Mononuclear cell (primary cell): Measurements from ENCODE around the gene HRG. TPM values are rescaled to one million over a fixed set of nuclear protein-coding genes. Genes with fewer than 3 reads are reported as not detected.

Experiments used
- H3K27me3 ChIP-seq: 2 replicates; pipeline ENCODE4 v1.6.0; 2011; ENCODE audit warnings: low read length, control low read depth; ENCODE audit not compliant: insufficient read depth
- H3K4me1 ChIP-seq: 2 replicates; pipeline ENCODE4 v1.5.1; 2011; ENCODE audit warnings: mild to moderate bottlenecking, low read length, control low read depth; ENCODE audit not compliant: insufficient read depth
- H3K4me3 ChIP-seq: 2 replicates; pipeline ENCODE4 v1.5.1; 2011; ENCODE audit warnings: mild to moderate bottlenecking, low read length, moderate library complexity
- H3K9me3 ChIP-seq: 2 replicates; pipeline ENCODE4 v1.5.1; 2011; ENCODE audit warnings: low read depth, mild to moderate bottlenecking, control low read depth, low read length
- total RNA-seq: library from RNA; depleted of rRNA; stranded (reverse); fragments of >200 nt; gene quantifications from one replicate; pipeline ENCODE4 v1.2.3, GENCODE V29; 2012

Gene HRG, protein sequence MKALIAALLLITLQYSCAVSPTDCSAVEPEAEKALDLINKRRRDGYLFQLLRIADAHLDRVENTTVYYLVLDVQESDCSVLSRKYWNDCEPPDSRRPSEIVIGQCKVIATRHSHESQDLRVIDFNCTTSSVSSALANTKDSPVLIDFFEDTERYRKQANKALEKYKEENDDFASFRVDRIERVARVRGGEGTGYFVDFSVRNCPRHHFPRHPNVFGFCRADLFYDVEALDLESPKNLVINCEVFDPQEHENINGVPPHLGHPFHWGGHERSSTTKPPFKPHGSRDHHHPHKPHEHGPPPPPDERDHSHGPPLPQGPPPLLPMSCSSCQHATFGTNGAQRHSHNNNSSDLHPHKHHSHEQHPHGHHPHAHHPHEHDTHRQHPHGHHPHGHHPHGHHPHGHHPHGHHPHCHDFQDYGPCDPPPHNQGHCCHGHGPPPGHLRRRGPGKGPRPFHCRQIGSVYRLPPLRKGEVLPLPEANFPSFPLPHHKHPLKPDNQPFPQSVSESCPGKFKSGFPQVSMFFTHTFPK
- total RNA-seq: not detected

DNA sequence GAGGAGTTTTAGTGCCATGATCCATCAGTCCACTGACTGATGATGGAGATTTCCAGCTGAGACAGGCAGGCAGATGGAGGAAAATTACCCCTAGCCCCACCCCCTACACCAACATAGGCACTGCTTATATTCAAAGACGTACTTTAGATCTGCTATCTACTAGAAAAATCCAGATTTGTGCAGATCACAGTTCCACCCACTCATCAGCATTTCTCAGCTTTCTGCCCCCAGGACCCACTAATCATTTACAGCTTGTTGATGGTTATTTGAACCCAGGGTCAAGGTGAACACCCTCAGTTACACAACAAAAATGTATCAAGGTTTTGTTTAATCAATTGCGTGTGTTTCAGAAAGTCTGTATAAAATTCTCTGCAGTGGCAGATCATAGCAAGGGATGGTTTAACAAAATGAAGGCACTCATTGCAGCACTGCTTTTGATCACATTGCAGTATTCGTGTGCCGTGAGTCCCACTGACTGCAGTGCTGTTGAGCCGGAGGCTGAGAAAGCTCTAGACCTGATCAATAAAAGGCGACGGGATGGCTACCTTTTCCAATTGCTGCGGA, at the start of gene HRG:
Gene HRG, plus strand, starts transcription at position 390 of the 564 bp plus-strand sequence. Its CDS starts 18 bp downstream, at position 408.
- no peaks in the 10 kb centered on the region for H3K4me1 ChIP-seq
- no peaks in the 10 kb centered on the region for H3K9me3 ChIP-seq
- peaks cover 5% of the 10 kb centered on the region for H3K27me3 ChIP-seq
- no peak within 1 kb of the TSS for H3K4me3 ChIP-seq

DNA sequence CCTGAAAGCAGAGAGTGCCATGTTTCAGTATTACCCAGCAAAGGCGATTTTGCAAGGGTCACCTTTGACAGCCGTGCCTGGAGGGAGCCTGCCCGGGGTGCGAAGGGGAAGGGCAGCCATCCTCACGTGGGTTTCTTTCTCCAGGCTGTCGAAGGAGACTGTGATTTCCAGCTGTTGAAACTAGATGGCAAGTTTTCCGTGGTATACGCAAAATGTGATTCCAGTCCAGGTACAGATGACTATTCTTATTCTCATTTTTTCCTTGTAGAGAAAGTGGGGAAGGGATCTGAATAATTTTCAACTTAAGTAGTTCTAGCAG, 49.6 kb upstream of the HRG start:
- no peaks in the 10 kb centered on the region for H3K9me3 ChIP-seq
- peaks cover 15% of the 10 kb centered on the region for H3K4me1 ChIP-seq
- H3K4me3 ChIP-seq: no peak overlapping the region
- peaks cover 26% of the 10 kb centered on the region for H3K27me3 ChIP-seq

DNA sequence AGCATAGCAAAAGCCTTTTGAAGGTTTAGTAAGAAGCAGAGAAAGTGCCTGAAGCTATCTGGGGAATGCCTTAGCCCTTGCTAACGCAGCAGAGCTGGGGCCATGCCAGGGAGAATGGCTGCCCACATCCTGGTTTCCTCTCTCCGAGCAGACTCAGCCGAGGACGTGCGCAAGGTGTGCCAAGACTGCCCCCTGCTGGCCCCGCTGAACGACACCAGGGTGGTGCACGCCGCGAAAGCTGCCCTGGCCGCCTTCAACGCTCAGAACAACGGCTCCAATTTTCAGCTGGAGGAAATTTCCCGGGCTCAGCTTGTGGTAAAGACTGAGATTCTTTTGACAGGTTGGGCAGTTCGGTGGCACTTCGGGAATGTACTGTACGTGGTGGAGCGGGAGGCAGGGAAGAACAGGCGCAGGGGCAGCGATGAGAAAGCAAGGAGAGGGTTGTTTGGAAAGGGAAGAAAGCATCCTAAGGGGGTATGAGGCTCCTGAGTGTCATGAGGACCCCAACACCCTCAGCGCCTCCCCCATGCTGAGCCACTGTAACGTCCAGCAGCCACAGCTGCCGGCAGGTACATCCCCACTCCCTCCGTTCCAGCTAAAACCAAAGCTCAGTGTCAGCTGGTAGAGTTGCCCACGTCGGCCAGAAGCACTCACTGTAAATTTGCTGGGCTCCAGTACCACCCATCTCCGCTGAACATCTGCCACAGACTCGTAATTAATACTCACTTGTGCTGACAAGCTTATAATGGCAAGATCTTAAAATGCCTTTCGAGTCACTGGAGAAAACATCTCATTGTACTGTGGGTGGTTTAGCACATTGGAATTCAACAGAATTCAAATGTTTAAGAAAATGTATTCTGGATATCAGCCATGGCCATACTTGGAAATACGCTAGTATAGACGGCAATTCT, 48.5 kb upstream of the HRG start:
- H3K27me3 ChIP-seq: peaks cover 26% of the 10 kb centered on the region
- H3K9me3 ChIP-seq: no peaks in the 10 kb centered on the region
- H3K4me3 ChIP-seq: no peak overlapping the region
- peaks cover 15% of the 10 kb centered on the region for H3K4me1 ChIP-seq

DNA sequence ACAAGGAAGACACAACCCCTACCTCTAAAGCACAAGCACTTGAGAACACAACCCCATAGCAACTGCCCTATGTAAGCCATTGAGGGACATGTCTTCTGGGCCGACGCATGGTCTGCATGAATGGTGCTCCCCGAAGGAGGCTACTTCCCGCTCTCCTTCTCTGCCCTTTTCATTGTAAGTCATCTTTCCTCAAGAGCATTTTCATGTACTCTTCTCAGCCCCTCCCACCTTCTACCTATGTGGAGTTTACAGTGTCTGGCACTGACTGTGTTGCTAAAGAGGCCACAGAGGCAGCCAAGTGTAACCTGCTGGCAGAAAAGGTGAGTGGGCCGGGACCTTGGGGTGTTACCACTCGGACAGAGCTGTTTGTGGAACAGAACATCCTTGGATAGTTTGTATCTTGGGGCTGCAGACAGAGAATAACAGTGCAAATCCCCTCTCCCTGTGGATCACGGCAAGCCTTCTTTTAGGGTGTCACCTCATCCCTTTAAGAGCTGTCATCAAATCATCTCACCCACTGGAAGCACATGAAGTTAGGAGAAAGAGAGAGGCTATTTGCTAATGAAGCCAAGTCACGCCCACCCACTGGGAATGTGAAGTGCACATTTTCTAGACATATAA, 47.4 kb upstream of the HRG start:
- Histone ChIP-seq H3K4me1 (peaks cover 15% of the 10 kb centered on the region), H3K4me3 (no peak overlapping the region), H3K9me3 (no peaks in the 10 kb centered on the region), H3K27me3 (peaks cover 26% of the 10 kb centered on the region)

DNA sequence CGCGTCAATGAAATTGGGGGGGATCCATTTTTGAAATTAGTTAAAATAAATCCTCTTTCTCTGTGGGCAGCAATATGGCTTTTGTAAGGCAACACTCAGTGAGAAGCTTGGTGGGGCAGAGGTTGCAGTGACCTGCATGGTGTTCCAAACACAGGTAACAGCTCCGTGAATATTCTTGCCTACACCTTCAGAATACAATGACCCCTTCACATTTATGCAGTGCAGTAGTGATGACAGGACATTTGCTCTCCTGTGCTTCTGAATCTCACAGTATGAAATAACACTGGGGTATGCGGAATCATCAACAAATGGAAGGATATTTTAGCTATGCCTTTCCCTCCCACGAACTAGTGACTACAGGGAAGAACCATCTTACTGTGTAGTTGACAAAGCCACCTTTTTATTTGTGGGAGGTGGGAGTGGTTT, 46.0 kb upstream of the HRG start:
- Histone ChIP-seq H3K4me3 (no peak overlapping the region), H3K27me3 (peaks cover 19% of the 10 kb centered on the region), H3K4me1 (peaks cover 10% of the 10 kb centered on the region), H3K9me3 (no peaks in the 10 kb centered on the region)

DNA sequence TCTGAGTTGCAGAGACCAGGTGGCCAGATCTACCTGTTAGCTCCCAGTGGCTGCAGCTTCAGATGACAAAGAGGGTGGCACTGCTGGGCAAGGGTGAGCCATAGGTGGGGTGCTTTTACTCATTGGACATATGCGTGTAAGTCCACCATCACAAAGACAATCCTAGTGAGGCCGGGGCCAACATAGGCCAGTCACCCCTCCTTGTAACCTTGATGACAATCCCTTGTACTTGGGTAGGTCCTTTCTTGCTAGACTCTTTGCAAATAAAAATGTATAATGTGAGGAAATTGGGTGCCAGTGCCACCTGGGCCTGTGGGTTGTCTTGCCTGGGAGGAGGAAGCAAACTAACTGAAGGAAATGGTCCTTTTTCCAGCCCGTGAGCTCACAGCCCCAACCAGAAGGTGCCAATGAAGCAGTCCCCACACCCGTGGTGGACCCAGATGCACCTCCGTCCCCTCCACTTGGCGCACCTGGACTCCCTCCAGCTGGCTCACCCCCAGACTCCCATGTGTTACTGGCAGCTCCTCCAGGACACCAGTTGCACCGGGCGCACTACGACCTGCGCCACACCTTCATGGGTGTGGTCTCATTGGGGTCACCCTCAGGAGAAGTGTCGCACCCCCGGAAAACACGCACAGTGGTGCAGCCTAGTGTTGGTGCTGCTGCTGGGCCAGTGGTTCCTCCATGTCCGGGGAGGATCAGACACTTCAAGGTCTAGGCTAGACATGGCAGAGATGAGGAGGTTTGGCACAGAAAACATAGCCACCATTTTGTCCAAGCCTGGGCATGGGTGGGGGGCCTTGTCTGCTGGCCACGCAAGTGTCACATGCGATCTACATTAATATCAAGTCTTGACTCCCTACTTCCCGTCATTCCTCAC, 45.4 kb upstream of the HRG start:
- Histone ChIP-seq H3K9me3 (no peaks in the 10 kb centered on the region), H3K4me3 (no peak overlapping the region), H3K27me3 (peaks cover 14% of the 10 kb centered on the region), H3K4me1 (peaks cover 9% of the 10 kb centered on the region)

DNA sequence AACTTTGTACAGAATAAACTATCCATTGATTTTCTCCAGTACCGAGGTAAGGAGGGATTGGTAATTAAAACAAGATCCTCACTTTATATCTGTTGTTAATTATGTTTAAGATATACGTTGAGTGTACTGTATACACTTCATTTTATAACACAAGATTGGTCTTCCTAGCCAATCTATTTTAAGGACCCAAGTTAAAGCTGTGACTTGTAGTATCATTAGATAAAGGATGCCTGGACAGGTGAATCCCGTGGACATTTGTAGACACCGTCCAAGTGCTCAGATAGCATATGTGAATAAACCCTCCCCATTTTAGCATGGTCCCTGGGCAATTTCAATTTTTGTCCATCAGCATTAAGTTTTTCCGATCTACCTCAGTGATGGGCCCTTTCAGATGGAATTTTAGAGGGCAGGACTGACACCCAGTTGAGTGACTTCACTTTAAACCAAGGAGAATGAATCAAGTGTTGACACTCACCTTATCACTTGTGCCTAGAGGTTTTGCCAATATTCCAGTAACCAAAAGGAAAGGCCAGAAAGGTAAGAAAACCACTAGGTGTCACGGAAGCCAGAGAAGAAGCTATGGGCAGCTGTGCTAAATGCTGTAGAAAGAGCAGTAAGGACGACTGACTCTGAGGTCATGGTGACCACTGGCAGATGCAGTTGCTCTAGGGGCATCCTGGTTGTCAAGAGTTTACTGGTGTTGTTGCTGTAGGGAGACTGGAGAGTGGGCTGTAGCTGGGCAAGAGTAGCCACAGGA, 43.7 kb upstream of the HRG start:
- Histone ChIP-seq H3K27me3 (peaks cover 16% of the 10 kb centered on the region), H3K4me3 (no peak overlapping the region), H3K9me3 (no peaks in the 10 kb centered on the region), H3K4me1 (peaks cover 5% of the 10 kb centered on the region)

DNA sequence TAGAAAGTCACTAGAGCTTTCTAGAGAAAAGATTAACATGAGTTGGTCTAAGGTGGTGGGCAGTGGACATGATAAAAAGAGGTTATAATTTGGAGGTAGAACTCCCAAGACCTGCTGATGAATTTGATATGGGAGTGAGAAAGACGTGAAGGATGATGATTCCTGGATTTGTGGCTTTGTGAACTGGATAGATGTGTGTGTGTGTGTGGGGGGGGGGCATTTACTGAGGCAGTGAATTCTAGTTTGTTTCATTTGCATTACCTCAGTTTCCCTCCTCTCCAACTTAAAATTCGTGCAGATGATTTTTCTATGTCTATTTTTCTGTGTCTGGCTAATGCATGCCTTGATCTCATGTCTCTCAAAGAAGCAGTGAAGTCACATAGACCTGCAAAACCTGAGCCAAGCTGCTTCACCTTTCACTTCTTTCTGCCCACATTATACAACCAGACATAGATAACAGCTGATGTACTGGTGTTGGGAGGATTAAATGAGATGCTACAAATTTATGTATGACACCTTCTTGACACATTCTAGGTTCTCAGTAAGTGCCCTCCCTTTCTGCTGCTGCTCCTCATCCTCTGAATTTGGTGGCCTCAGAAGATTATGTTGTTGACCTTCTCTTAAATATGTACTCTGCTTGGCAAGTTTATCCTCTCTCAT, 43.0 kb upstream of the HRG start:
- Histone ChIP-seq H3K9me3 (no peaks in the 10 kb centered on the region), H3K4me1 (no peaks in the 10 kb centered on the region), H3K27me3 (peaks cover 12% of the 10 kb centered on the region), H3K4me3 (no peak overlapping the region)

DNA sequence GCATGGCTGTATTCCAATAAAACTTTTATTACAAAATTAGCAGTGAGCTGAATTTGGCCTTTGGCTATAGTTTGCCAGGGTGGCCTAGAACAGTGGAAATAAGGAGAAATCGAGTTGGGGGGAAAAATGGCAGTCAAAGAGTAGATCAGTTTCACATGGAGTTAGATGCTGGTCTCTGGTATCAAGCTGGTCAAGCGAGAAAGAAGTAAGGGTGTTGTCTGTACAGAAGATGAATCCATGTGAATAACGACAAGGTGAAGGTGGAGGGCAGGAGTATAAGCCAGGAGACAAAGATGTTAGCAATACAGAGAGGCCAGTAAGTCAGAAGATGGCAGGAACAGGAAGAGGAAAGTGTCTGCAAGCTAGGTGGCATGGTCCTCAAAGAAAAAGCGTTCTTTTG, 41.2 kb upstream of the HRG start:
- Histone ChIP-seq H3K9me3 (no peaks in the 10 kb centered on the region), H3K4me1 (no peaks in the 10 kb centered on the region), H3K4me3 (no peak overlapping the region), H3K27me3 (peaks cover 4% of the 10 kb centered on the region)

DNA sequence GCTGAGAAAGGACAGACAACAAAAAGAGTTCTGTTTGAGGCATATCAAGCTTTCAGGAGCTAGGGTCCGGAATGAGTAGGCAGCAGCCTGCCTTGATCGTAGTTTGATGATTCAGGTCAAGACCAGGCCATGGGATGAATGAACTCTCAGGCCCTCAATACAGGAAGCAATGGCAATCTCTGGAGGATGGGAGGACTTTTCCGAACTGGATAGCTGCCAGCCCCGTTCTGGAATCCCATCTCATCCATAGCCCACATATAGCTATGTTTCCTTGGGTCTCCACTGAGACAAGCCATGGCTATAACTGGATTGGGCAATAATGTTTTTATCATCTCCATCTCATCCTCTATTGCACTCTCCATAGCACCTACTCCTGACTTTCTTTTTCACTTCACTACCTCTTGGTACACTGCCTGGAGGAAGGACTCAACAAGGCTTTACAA, 40.2 kb upstream of the HRG start:
- Histone ChIP-seq H3K4me3 (no peak overlapping the region), H3K9me3 (no peaks in the 10 kb centered on the region), H3K27me3 (peaks cover 4% of the 10 kb centered on the region), H3K4me1 (no peaks in the 10 kb centered on the region)

DNA sequence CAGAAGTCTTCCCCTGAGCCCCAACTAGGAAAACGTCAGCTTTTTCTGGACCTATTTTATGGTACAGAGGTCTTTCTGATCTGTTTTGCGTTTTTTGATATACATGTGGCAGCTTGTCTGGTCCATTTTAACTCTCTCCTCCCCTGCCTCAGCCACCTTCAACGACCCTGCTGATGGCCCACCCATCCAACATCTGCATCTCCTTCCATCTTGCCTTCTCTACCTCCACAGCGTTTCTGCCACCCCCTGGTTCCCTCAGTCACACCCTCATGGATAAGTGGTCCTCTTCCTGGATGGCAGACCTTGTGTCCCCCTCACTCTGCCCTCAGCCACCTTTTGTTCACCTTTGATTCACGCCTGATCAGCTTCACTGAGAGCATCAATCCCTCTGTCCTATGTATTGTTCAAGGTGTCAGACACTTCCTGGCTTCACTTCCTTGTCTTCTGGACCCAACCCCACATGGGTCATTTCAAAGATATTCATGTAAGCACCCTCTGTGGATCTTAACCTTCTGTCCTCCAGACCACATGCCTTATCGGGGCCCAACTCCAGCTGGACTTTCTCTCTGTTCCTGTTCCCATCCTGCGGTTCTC, 39.5 kb upstream of the HRG start:
- Histone ChIP-seq H3K4me3 (no peak overlapping the region), H3K9me3 (no peaks in the 10 kb centered on the region), H3K4me1 (no peaks in the 10 kb centered on the region), H3K27me3 (peaks cover 4% of the 10 kb centered on the region)

DNA sequence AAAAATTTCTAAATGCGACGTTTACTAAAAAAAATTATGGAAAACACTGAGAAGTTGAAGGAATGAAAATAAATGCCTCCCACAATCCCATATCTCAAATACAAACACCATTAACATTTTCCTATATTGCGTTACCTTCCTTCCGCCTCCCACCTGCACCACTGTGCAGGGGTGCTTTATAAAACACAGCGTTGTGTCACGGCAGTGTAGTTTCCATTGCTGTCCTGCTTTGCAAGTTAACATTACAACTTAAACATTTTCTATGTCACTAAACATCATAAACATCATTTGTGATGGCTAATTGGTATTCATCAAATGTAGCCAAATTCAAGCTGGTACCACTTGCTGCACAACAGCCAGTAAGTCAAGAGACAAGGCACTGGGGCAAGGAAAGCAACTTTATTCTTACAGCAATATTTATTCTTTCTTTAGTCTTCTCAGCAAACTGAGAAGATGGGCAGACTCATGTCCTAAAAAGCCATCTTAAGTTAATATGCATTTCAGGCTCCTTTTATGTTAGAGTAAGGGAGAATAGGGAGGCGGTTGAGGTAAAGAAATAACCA, 37.9 kb upstream of the HRG start:
- peaks cover 4% of the 10 kb centered on the region for H3K27me3 ChIP-seq
- H3K4me1 ChIP-seq: no peaks in the 10 kb centered on the region
- no peak overlapping the region for H3K4me3 ChIP-seq
- H3K9me3 ChIP-seq: no peaks in the 10 kb centered on the region
